NK-92 treated with Interleukin-12 subunit alpha and Interleukin-12 subunit beta, amount 100 ng/mL, for 24 hours (cell line): ENCODE data around the gene GET3.
A peak's percentile ranks its signal among the peaks of the same experiment; 100 is the strongest.
"Not testable (repeated sequence)": the region's sequence is repeated elsewhere in the genome, so short reads cannot be mapped to it uniquely, and the experiment has no call there.

ENCODE experiments used
- DNase-seq: peaks from one replicate; lab custom pipeline; 2025; lab: John Stamatoyannopoulos, UW

The GET3 gene

GRCh38 chr19:12736995-12737834 lies at the start of gene GET3:
Gene GET3 (plus strand): TSS chr19:12737497. CDS start chr19:12737506, 9 bp downstream.
- peak; percentile 67 for DNase-seq

- no peak for DNase-seq
Measured at GRCh38 chr19:12689012-12689411, 48.3 kb upstream of the GET3 start.

DNA sequence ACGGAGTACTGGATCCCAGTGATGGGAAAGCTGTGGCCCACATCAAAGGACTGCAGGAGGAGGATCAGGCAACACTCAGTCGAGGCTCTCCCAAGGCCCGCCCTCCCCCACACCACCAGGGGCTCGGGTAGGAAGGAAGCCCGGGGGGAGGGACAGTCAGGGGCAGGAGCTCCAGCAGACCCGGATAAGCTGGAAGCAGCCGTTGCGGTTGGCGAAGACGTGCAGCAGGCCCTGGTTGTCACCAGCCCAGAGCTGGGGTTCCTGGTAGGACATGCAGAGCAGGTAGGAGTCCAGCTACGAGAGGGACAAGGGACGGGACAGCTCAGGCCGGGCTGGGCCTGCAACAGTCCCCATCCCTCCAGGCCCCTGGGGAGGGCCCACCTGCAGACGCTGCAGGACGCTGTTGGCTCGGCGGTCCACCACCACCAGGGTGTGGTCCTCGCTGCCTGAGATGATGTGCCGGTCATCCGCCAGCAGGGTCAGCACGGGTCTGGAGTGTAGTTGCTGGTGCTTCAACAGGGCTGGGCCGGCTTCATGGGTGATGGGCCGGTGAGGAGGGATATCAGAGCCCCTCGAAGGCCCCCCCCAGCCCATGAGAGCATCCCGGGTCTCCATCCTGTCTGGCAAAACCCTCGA lies 47.6 kb upstream of the GET3 start:
- DNase-seq = no peak

DNA sequence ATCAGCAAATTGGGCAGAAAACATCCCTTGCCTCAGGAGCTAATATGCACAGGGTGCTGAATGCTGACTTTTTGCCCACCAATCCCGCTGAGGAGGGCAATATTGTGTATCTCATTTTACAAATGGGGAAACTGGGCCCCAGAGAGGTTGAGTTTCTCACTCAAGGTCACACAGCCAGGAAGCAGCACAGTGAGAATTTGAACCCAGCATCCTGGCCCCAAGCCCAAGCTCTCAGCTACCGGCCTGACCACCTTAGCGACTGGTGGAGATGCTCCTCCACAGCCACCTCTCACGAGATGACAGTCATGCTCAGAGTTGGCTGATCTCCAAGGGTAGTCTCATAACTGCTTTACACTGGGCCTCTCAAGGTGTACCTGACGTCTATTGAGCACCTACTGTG lies 44.3 kb upstream of the GET3 start:
- DNase-seq = no peak

DNA sequence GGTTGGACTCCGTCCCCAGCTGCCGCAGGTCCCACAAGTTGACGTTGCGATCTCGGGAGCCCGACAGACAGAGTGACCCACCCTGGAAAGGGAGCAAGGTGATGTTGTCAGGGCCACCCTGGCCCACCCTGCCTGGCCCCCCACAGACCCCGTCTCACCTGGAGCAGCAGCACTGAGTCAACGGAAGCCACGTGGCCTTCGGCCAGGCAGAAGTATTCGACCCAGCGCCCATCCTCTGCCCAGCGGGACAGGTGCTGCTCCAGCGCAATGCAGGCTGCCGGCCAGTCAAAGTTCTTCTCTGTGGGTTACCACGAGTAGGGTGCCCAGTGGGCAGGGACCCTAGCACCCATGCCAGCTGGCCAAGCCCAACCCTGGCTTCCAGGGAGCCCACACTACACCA lies 42.7 kb upstream of the GET3 start:
- no peak for DNase-seq

DNA sequence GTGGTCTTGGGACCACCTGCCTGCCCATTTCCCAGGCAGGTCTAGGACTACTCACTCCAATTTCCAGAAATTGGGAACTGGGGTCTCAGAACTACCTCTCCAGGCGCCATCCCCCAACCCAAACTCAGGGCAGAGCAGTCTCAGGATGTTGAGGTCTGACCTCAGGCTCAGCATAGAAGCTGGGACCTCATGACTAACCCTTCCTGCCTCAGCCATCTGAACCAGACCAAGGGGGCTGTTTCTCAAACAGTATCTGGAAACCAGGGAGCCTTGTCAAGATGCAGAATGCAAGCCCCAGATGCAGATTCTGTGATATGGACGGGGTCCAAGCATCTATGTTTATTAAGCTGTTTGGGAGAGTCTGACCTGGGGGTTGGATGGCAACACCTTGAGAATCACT lies 42.2 kb upstream of the GET3 start:
- peak; percentile 34 for DNase-seq

DNA sequence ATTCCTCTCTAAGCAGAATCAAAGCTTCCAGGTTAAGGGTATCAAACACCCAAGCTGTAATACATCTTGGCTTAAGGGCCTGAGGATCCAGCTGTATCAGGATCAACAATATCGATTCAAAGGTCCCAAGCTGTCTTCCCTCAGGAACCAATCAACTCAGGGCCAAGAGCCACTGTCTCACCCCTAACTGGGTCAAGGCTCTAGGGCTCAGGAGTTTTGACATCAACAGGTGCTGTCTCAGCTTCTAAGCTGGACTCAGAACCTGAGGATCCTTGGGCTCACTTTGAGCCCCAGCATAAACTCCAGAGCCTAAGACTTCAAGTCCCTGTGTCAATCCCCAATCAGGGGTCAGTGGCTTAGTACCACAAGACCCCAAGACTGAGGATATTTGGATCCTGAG lies 41.8 kb upstream of the GET3 start:
- no peak for DNase-seq

- no peak for DNase-seq
Measured at GRCh38 chr19:12695997-12696365, 41.3 kb upstream of the GET3 start.

GRCh38 chr19:12696366-12697335 lies 40.6 kb upstream of the GET3 start, which contains the start of gene FBXW9:
Gene FBXW9 (minus strand): TSS chr19:12696631. CDS start chr19:12696581, 50 bp downstream.
- peak; percentile 84 for DNase-seq

- not testable (repeated sequence) for DNase-seq
Measured at GRCh38 chr19:12697425-12697824, 39.9 kb upstream of the GET3 start.

- no peak for DNase-seq
Measured at GRCh38 chr19:12698138-12698537, 39.2 kb upstream of the GET3 start.

- DNase-seq = no peak
Measured at GRCh38 chr19:12701596-12702282, 35.6 kb upstream of the GET3 start.

DNA sequence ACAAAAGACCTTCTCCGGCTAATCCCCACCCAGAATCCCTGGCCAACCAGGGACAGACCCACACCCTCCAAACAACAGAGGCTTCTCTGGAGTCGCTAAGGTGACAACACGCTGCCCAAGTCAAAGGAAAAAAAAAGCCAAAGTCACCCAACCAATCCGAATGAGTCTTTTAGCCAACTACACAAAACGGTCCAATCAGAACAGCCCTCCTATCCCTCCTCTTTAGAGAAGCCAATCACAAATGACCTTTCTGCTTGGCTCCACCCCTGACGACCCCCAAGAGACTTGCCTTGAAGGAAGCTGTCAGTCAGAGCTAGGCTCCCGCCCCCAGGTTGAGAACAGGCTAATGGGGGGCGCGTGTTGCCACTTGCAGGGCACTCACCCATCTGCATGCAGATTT lies 34.3 kb upstream of the GET3 start:
- DNase-seq = no peak

GRCh38 chr19:12705169-12705568 lies 32.1 kb upstream of the GET3 start:
- no peak for DNase-seq

GRCh38 chr19:12705654-12706331 lies 31.5 kb upstream of the GET3 start:
- no peak for DNase-seq

GRCh38 chr19:12706332-12706718 lies 31.0 kb upstream of the GET3 start:
- no peak for DNase-seq

- no peak for DNase-seq
Measured at GRCh38 chr19:12708641-12709040, 28.7 kb upstream of the GET3 start.

DNA sequence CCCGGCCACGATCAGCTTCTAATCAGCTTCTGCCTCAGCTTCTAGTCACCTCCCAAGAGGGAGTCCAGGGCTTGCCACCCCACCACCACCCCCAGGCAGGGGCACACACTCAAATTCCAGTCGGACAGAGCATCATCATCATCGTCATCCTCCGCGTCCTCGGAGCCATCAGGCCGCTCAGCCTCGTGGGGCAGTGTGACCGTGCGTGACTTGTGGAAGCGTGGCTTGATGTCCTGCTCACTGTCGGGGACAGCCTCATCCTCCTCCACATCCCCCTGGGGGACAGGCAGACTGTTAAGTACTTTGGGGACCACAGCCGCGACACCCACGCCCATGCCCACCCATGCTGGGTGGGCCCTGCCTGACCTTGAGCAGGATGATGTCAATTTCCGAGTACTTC lies 26.1 kb upstream of the GET3 start:
- no peak for DNase-seq

- not testable (repeated sequence) for DNase-seq
Measured at GRCh38 chr19:12712077-12712476, 25.2 kb upstream of the GET3 start.

DNA sequence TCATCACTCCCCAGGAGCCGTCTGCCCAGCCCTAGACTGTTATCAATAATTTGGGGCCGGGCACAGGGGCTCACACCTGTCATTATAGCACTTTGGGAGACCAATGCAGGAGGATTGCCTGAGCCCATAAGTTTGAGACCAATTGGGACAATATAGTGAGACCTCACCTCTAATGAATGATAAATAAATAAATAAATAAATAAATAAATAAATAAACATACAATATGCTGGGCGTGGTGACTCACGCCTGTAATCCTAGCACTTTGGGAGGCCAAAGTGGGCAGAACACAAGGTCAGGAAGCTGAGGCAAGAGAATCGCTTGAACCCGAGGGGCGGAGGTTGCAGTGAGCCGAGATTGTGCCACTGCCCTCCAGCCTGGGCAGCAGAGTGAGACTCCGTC lies 24.0 kb upstream of the GET3 start:
- DNase-seq = not testable (repeated sequence)

GRCh38 chr19:12715102-12715501 lies 22.2 kb upstream of the GET3 start:
- DNase-seq = no peak
